SU-DHL-6 (cell line): Measurements from ENCODE around the gene ARHGAP28.

Source experiments
- CTCF ChIP-seq: fragments of 200-600 bp; sonication (generic); IDR thresholded peaks from one replicate; pipeline ENCODE4 v1.5.1; 2017; ENCODE audit warnings: antibody characterized with exemption, mild to moderate bottlenecking, low read length, moderate library complexity; ENCODE audit not compliant: insufficient read depth, poor library complexity, severe bottlenecking
- EZH2phosphoT487 ChIP-seq: fragments of 200-600 bp; sonication (generic), shearing (Covaris generic); conservative IDR thresholded peaks from 2 replicates; pipeline ENCODE4 v1.6.1; 2018; ENCODE audit warnings: mild to moderate bottlenecking, antibody characterized with exemption, low read length, moderate library complexity, mixed read lengths

- TF ChIP-seq CTCF (no peak), EZH2phosphoT487 (no peak)
Observed at GRCh38 chr18:6719910-6720683, 9.4 kb upstream of the ARHGAP28 start.
